ENCODE data around the gene HOXD12.

DNA sequence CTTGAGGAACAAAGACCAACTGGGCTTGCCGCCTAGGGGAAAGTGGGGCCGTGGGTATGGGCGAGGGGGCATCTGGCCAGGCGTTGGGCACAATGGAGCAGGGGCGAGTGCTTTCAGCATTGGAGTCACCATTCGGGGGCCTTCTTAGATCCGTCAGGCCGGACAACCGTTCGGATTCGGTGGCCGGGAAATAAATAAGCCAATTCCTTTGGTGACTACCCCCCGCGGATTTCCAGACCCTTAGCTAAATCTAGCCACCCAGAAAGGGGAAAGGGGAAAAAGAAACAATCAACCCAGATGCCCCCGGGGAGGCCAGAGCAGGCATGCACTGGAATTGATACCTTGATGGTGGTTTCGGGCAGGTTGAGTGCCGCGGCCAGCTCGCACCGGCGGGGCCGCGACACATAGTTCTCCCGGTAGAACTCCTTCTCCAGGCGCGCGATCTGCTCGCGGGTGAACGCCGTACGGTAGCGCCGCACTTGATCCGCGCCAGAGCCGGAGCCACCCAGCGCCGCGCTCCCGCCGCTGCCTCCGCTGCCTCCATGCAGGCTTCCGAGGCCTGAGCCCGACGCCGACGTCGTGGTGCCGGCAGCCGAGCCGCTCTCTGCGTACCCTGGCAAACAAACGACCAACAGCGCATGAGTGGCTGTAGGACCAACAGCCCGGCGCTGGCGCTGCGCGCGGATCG is 17.6 kb upstream of the HOXD12 start:
- TF ChIP-seq CREB1 (CRISPR knock-in tag; IDR thresholded peaks at IDR 0.05; ENCODE audit: low read depth) (no peak), POLR2AphosphoS5 (IDR thresholded peaks at IDR 0.05; ENCODE audit: low read depth) (no peak), EZH2 (IDR thresholded peaks at IDR 0.05; ENCODE audit: low read depth, unreplicated experiment) (peak; percentile 64)
- TF ChIP-seq, protein P1, sequence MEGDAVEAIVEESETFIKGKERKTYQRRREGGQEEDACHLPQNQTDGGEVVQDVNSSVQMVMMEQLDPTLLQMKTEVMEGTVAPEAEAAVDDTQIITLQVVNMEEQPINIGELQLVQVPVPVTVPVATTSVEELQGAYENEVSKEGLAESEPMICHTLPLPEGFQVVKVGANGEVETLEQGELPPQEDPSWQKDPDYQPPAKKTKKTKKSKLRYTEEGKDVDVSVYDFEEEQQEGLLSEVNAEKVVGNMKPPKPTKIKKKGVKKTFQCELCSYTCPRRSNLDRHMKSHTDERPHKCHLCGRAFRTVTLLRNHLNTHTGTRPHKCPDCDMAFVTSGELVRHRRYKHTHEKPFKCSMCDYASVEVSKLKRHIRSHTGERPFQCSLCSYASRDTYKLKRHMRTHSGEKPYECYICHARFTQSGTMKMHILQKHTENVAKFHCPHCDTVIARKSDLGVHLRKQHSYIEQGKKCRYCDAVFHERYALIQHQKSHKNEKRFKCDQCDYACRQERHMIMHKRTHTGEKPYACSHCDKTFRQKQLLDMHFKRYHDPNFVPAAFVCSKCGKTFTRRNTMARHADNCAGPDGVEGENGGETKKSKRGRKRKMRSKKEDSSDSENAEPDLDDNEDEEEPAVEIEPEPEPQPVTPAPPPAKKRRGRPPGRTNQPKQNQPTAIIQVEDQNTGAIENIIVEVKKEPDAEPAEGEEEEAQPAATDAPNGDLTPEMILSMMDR (conservative IDR thresholded peaks at IDR 0.05; ENCODE audit: low read depth in 2 of 2): no peak
